H7 (cell line): ENCODE measurements around the gene FARP2. TPM values are rescaled to one million over a fixed set of nuclear protein-coding genes. Genes with fewer than 3 reads are reported as not detected.

Experiments
- DNase-seq: peaks from one replicate; pipeline ENCODE4 v3.0.0; 2012
- H3K27me3 ChIP-seq: 2 replicates; pipeline ENCODE4 v1.6.0; 2011; ENCODE audit warnings: mild to moderate bottlenecking, low read length; ENCODE audit not compliant: control insufficient read depth, insufficient read depth
- H3K36me3 ChIP-seq: replicated peaks from 2 replicates; pipeline ENCODE4 v1.5.1; 2011; ENCODE audit warnings: low read length; ENCODE audit not compliant: control insufficient read depth, insufficient read depth
- H3K4me3 ChIP-seq: 2 replicates; pipeline ENCODE4 v1.5.1; 2011; ENCODE audit warnings: low read depth, mild to moderate bottlenecking, control low read depth, low read length, moderate library complexity; ENCODE audit not compliant: insufficient read depth
- total RNA-seq: library from RNA; depleted of rRNA; stranded (reverse); fragments of >200 nt; shearing (Covaris generic); gene quantifications from 2 replicates; pipeline ENCODE4 v1.2.3, GENCODE V29; 2014

Gene FARP2
- total RNA-seq, 1 experiment from 2014 or later, result 19.5 TPM

GRCh38 chr2:241483305-241483704 lies 127.2 kb downstream of the FARP2 start:
- no peaks in the 10 kb centered on the region for H3K27me3 ChIP-seq
- H3K36me3 ChIP-seq, result no peaks in the 10 kb centered on the region
- DNase-seq, result no peak
- no peak overlapping the region for H3K4me3 ChIP-seq

- no peak overlapping the region for H3K4me3 ChIP-seq
Observed at GRCh38 chr2:241485172-241485911, 129.3 kb downstream of the FARP2 start.

GRCh38 chr2:241489088-241489487 lies 133.0 kb downstream of the FARP2 start:
- no peaks in the 10 kb centered on the region for H3K27me3 ChIP-seq

More at GRCh38 chr2:241485172-241485911, 129.3 kb downstream of the FARP2 start:
- no peaks in the 10 kb centered on the region for H3K27me3 ChIP-seq
- H3K36me3 ChIP-seq, result no peaks in the 10 kb centered on the region
- DNase-seq, result no peak

GRCh38 chr2:241489733-241490680 lies 133.9 kb downstream of the FARP2 start:
- H3K36me3 ChIP-seq, result peaks cover 2% of the 10 kb centered on the region
- DNase-seq, result no peak
- H3K4me3 ChIP-seq, result no peak overlapping the region
- H3K27me3 ChIP-seq, result no peaks in the 10 kb centered on the region

More at GRCh38 chr2:241489088-241489487, 133.0 kb downstream of the FARP2 start:
- Histone ChIP-seq H3K4me3 (no peak overlapping the region), H3K36me3 (no peaks in the 10 kb centered on the region; the same call in 1 of the 2 replicates)
- DNase-seq, result no peak

GRCh38 chr2:241490825-241491506 lies 134.9 kb downstream of the FARP2 start:
- H3K27me3 ChIP-seq, result no peaks in the 10 kb centered on the region
- H3K36me3 ChIP-seq, result peaks cover 6% of the 10 kb centered on the region
- peak; percentile 64 for DNase-seq
- no peak overlapping the region for H3K4me3 ChIP-seq

GRCh38 chr2:241491549-241492173 lies 135.6 kb downstream of the FARP2 start:
- H3K27me3 ChIP-seq, result no peaks in the 10 kb centered on the region
- H3K36me3 ChIP-seq, result peaks cover 10% of the 10 kb centered on the region
- DNase-seq, result no peak

GRCh38 chr2:241492174-241492565 lies 136.1 kb downstream of the FARP2 start:
- H3K27me3 ChIP-seq, result no peaks in the 10 kb centered on the region
- H3K4me3 ChIP-seq, result no peak overlapping the region
- H3K36me3 ChIP-seq, result peaks cover 10% of the 10 kb centered on the region
- no peak for DNase-seq

More at GRCh38 chr2:241491549-241492173, 135.6 kb downstream of the FARP2 start:
- H3K4me3 ChIP-seq, result no peak overlapping the region

GRCh38 chr2:241493092-241493491 lies 137.0 kb downstream of the FARP2 start:
- no peak for DNase-seq
- no peaks in the 10 kb centered on the region for H3K27me3 ChIP-seq
- no peak overlapping the region for H3K4me3 ChIP-seq
- H3K36me3 ChIP-seq, result peaks cover 12% of the 10 kb centered on the region

GRCh38 chr2:241494311-241494908 lies 138.3 kb downstream of the FARP2 start:
- Histone ChIP-seq H3K27me3 (no peaks in the 10 kb centered on the region), H3K4me3 (no peak overlapping the region), H3K36me3 (peaks cover 17% of the 10 kb centered on the region)
- no peak for DNase-seq

- Histone ChIP-seq H3K27me3 (no peaks in the 10 kb centered on the region), H3K36me3 (peaks cover 21% of the 10 kb centered on the region), H3K4me3 (no peak overlapping the region)
- no peak for DNase-seq
Observed at GRCh38 chr2:241495172-241496002, 139.3 kb downstream of the FARP2 start.

GRCh38 chr2:241496003-241496707 lies 140.1 kb downstream of the FARP2 start:
- Histone ChIP-seq H3K27me3 (no peaks in the 10 kb centered on the region), H3K4me3 (no peak overlapping the region), H3K36me3 (peaks cover 24% of the 10 kb centered on the region)
- DNase-seq, result no peak

GRCh38 chr2:241496904-241497877 lies 141.1 kb downstream of the FARP2 start:
- H3K27me3 ChIP-seq, result no peaks in the 10 kb centered on the region
- H3K36me3 ChIP-seq, result peaks cover 26% of the 10 kb centered on the region
- no peak overlapping the region for H3K4me3 ChIP-seq
- DNase-seq, result peak; percentile 45
